ENCODE data around the gene ABT1. TPM values are rescaled to one million over a fixed set of nuclear protein-coding genes. Genes with fewer than 3 reads are reported as not detected.
A peak's percentile ranks its signal among the peaks of the same experiment; 100 is the strongest.
"Not testable (repeated sequence)": the region's sequence is repeated elsewhere in the genome, so short reads cannot be mapped to it uniquely, and the experiment has no call there.

The ABT1 gene
- polyA plus RNA-seq (2013, experiment 1 of 4) = 17.3 TPM
- 18.4 TPM for polyA plus RNA-seq (2013, experiment 2 of 4)
- polyA plus RNA-seq (2013, experiment 3 of 4) = 15.8 TPM
- 17.1 TPM for polyA plus RNA-seq (2013, experiment 4 of 4)

- no peaks in the 10 kb centered on the region for H3K9me3 ChIP-seq (ENCODE audit: control insufficient read depth, low read length)
- H3K4me1 ChIP-seq (ENCODE audit: control insufficient read depth, insufficient read depth, low read length) = no peaks in the 10 kb centered on the region
- H3K27me3 ChIP-seq (ENCODE audit: control insufficient read depth, insufficient read depth, low read length, poor library complexity, severe bottlenecking) = peaks cover 22% of the 10 kb centered on the region
- H3K27ac ChIP-seq (ENCODE audit: insufficient read depth, low read depth, low read length, poor library complexity, severe bottlenecking) = peak within 1 kb of the TSS; percentile 47
- peak within 1 kb of the TSS; percentile 74 for H3K4me3 ChIP-seq (ENCODE audit: insufficient read depth, low read depth, low read length)
- peaks cover 8% of the 10 kb centered on the region for H3K36me3 ChIP-seq (ENCODE audit: control insufficient read depth, insufficient read depth, low read length)
- WGBS, 2 experiments = 0% methylated on average over 51 of the region's 51 CpGs
Observed at GRCh38 chr6:26596579-26597388, at the start of gene ABT1. Gene ABT1, plus strand, starts transcription at chr6:26596953. Its CDS starts 30 bp downstream, at chr6:26596983.

GRCh38 chr6:26547363-26547762 lies 49.4 kb upstream of the ABT1 start:
- not testable (repeated sequence) for H3K36me3 ChIP-seq (ENCODE audit: control insufficient read depth, insufficient read depth, low read length); H3K9me3 ChIP-seq (ENCODE audit: control insufficient read depth, low read length); H3K27me3 ChIP-seq (ENCODE audit: control insufficient read depth, insufficient read depth, low read length, poor library complexity, severe bottlenecking); H3K27ac ChIP-seq (ENCODE audit: insufficient read depth, low read depth, low read length, poor library complexity, severe bottlenecking); H3K4me3 ChIP-seq (ENCODE audit: insufficient read depth, low read depth, low read length); H3K4me1 ChIP-seq (ENCODE audit: control insufficient read depth, insufficient read depth, low read length)
- 91 to 95% methylated on average over 18 of the region's 18 CpGs for WGBS, 2 experiments

GRCh38 chr6:26550250-26550993 lies 46.3 kb upstream of the ABT1 start:
- Histone ChIP-seq H3K4me1 (ENCODE audit: control insufficient read depth, insufficient read depth, low read length) (no peaks in the 10 kb centered on the region), H3K9me3 (ENCODE audit: control insufficient read depth, low read length) (no peaks in the 10 kb centered on the region), H3K27ac (ENCODE audit: insufficient read depth, low read depth, low read length, poor library complexity, severe bottlenecking) (peak overlapping the region; percentile 59), H3K36me3 (ENCODE audit: control insufficient read depth, insufficient read depth, low read length) (peaks cover 8% of the 10 kb centered on the region), H3K27me3 (ENCODE audit: control insufficient read depth, insufficient read depth, low read length, poor library complexity, severe bottlenecking) (no peaks in the 10 kb centered on the region), H3K4me3 (ENCODE audit: insufficient read depth, low read depth, low read length) (peak overlapping the region; percentile 33)
- 9 to 10% methylated on average over 42 of the region's 42 CpGs for WGBS, 2 experiments

- no peaks in the 10 kb centered on the region for H3K4me1 ChIP-seq (ENCODE audit: control insufficient read depth, insufficient read depth, low read length)
- no peak overlapping the region for H3K4me3 ChIP-seq (ENCODE audit: insufficient read depth, low read depth, low read length)
- H3K27ac ChIP-seq (ENCODE audit: insufficient read depth, low read depth, low read length, poor library complexity, severe bottlenecking) = no peak overlapping the region
- no peaks in the 10 kb centered on the region for H3K36me3 ChIP-seq (ENCODE audit: control insufficient read depth, insufficient read depth, low read length)
- no peaks in the 10 kb centered on the region for H3K9me3 ChIP-seq (ENCODE audit: control insufficient read depth, low read length)
- WGBS, 2 experiments = 94% methylated on average over 10 of the region's 10 CpGs
- H3K27me3 ChIP-seq (ENCODE audit: control insufficient read depth, insufficient read depth, low read length, poor library complexity, severe bottlenecking) = no peaks in the 10 kb centered on the region
Observed at GRCh38 chr6:26552205-26552604, 44.5 kb upstream of the ABT1 start.

- no peaks in the 10 kb centered on the region for H3K27me3 ChIP-seq (ENCODE audit: control insufficient read depth, insufficient read depth, low read length, poor library complexity, severe bottlenecking)
- 55 to 59% methylated on average over 11 of the region's 11 CpGs for WGBS, 2 experiments
- H3K9me3 ChIP-seq (ENCODE audit: control insufficient read depth, low read length) = no peaks in the 10 kb centered on the region
- no peaks in the 10 kb centered on the region for H3K4me1 ChIP-seq (ENCODE audit: control insufficient read depth, insufficient read depth, low read length)
- peak overlapping the region; percentile 80 for H3K4me3 ChIP-seq (ENCODE audit: insufficient read depth, low read depth, low read length)
- no peak overlapping the region for H3K27ac ChIP-seq (ENCODE audit: insufficient read depth, low read depth, low read length, poor library complexity, severe bottlenecking)
- H3K36me3 ChIP-seq (ENCODE audit: control insufficient read depth, insufficient read depth, low read length) = no peaks in the 10 kb centered on the region
Observed at GRCh38 chr6:26552640-26553188, 44.0 kb upstream of the ABT1 start.

GRCh38 chr6:26553264-26553634 lies 43.5 kb upstream of the ABT1 start:
- 0 to 1% methylated on average over 8 to 13 of the region's 13 CpGs for WGBS, 2 experiments
- peak overlapping the region; percentile 80 for H3K4me3 ChIP-seq (ENCODE audit: insufficient read depth, low read depth, low read length)
- no peaks in the 10 kb centered on the region for H3K4me1 ChIP-seq (ENCODE audit: control insufficient read depth, insufficient read depth, low read length)
- H3K36me3 ChIP-seq (ENCODE audit: control insufficient read depth, insufficient read depth, low read length) = no peaks in the 10 kb centered on the region
- no peaks in the 10 kb centered on the region for H3K9me3 ChIP-seq (ENCODE audit: control insufficient read depth, low read length)
- no peak overlapping the region for H3K27ac ChIP-seq (ENCODE audit: insufficient read depth, low read depth, low read length, poor library complexity, severe bottlenecking)
- no peaks in the 10 kb centered on the region for H3K27me3 ChIP-seq (ENCODE audit: control insufficient read depth, insufficient read depth, low read length, poor library complexity, severe bottlenecking)

- Histone ChIP-seq H3K27ac (ENCODE audit: insufficient read depth, low read depth, low read length, poor library complexity, severe bottlenecking) (no peak overlapping the region), H3K9me3 (ENCODE audit: control insufficient read depth, low read length) (no peaks in the 10 kb centered on the region), H3K27me3 (ENCODE audit: control insufficient read depth, insufficient read depth, low read length, poor library complexity, severe bottlenecking) (no peaks in the 10 kb centered on the region), H3K36me3 (ENCODE audit: control insufficient read depth, insufficient read depth, low read length) (no peaks in the 10 kb centered on the region), H3K4me3 (ENCODE audit: insufficient read depth, low read depth, low read length) (peak overlapping the region; percentile 80), H3K4me1 (ENCODE audit: control insufficient read depth, insufficient read depth, low read length) (no peaks in the 10 kb centered on the region)
- 0 to 1% methylated on average over 19 of the region's 19 CpGs for WGBS, 2 experiments
Observed at GRCh38 chr6:26553635-26554446, 42.9 kb upstream of the ABT1 start.

GRCh38 chr6:26554447-26554696 lies 42.4 kb upstream of the ABT1 start:
- no peaks in the 10 kb centered on the region for H3K4me1 ChIP-seq (ENCODE audit: control insufficient read depth, insufficient read depth, low read length)
- H3K4me3 ChIP-seq (ENCODE audit: insufficient read depth, low read depth, low read length) = peak overlapping the region; percentile 80
- H3K36me3 ChIP-seq (ENCODE audit: control insufficient read depth, insufficient read depth, low read length) = no peaks in the 10 kb centered on the region
- no peaks in the 10 kb centered on the region for H3K9me3 ChIP-seq (ENCODE audit: control insufficient read depth, low read length)
- H3K27ac ChIP-seq (ENCODE audit: insufficient read depth, low read depth, low read length, poor library complexity, severe bottlenecking) = no peak overlapping the region
- no peaks in the 10 kb centered on the region for H3K27me3 ChIP-seq (ENCODE audit: control insufficient read depth, insufficient read depth, low read length, poor library complexity, severe bottlenecking)
- WGBS, 2 experiments = 26 to 35% methylated on average over 1 of the region's 1 CpG

GRCh38 chr6:26554697-26555504 lies 41.9 kb upstream of the ABT1 start:
- Histone ChIP-seq H3K4me1 (ENCODE audit: control insufficient read depth, insufficient read depth, low read length) (no peaks in the 10 kb centered on the region), H3K27me3 (ENCODE audit: control insufficient read depth, insufficient read depth, low read length, poor library complexity, severe bottlenecking) (no peaks in the 10 kb centered on the region), H3K9me3 (ENCODE audit: control insufficient read depth, low read length) (no peaks in the 10 kb centered on the region), H3K27ac (ENCODE audit: insufficient read depth, low read depth, low read length, poor library complexity, severe bottlenecking) (no peak overlapping the region), H3K4me3 (ENCODE audit: insufficient read depth, low read depth, low read length) (peak overlapping the region; percentile 80), H3K36me3 (ENCODE audit: control insufficient read depth, insufficient read depth, low read length) (no peaks in the 10 kb centered on the region)
- 2% methylated on average over 25 to 26 of the region's 27 CpGs for WGBS, 2 experiments
